Mesenchymal stem cell (in vitro differentiated cells and primary cell): ENCODE results near the gene FSTL3.
A peak's percentile ranks its signal among the peaks of the same experiment; 100 is the strongest.
"Not testable (repeated sequence)": the region's sequence is repeated elsewhere in the genome, so short reads cannot be mapped to it uniquely, and the experiment has no call there.

Experiments used
- DNase-seq: peaks from one replicate; pipeline ENCODE4 v3.0.0-alpha.2; 2013
- H2AFZ ChIP-seq: one replicate; pipeline ENCODE4 v1.6.1; 2013; ENCODE audit warnings: low read depth, mild to moderate bottlenecking, control low read depth, inconsistent platforms, low read length, moderate library complexity
- H2AK5ac ChIP-seq: 2 replicates; pipeline ENCODE4 v1.6.1; 2013; ENCODE audit warnings: low read length, moderate library complexity, mild to moderate bottlenecking, inconsistent platforms; ENCODE audit not compliant: severe bottlenecking
- H2BK120ac ChIP-seq: one replicate; pipeline ENCODE4 v1.6.1; 2013; ENCODE audit warnings: low read depth, mild to moderate bottlenecking, inconsistent platforms, low read length, moderate library complexity
- H2BK12ac ChIP-seq, 2 experiments: one replicate each; pipeline ENCODE4 v1.6.1; 2013; ENCODE audit warnings: inconsistent platforms in 2 of 2, low read length in 2 of 2, mild to moderate bottlenecking in 2 of 2, moderate library complexity in 2 of 2, control low read depth in 1 of 2
- H2BK15ac ChIP-seq: one replicate; pipeline ENCODE4 v1.6.1; 2013; ENCODE audit warnings: mild to moderate bottlenecking, low read depth, inconsistent platforms; ENCODE audit not compliant: poor library complexity, severe bottlenecking
- H2BK5ac ChIP-seq: 2 replicates; pipeline ENCODE4 v1.6.1; 2013; ENCODE audit warnings: low read depth, mild to moderate bottlenecking, low read length, control low read depth, inconsistent platforms; ENCODE audit not compliant: poor library complexity, severe bottlenecking
- H3K14ac ChIP-seq, 2 experiments: one replicate each; pipeline ENCODE4 v1.6.1; 2013; ENCODE audit warnings: inconsistent platforms in 2 of 2, low read length in 2 of 2, control low read depth in 1 of 2, mild to moderate bottlenecking in 1 of 2, moderate library complexity in 1 of 2
- H3K18ac ChIP-seq, 2 experiments: one replicate each; pipeline ENCODE4 v1.6.1; 2013; ENCODE audit warnings: inconsistent platforms in 2 of 2, low read length in 2 of 2, control low read depth in 1 of 2, low read depth in 1 of 2, mild to moderate bottlenecking in 1 of 2
- H3K23ac ChIP-seq, 2 experiments: one replicate each; pipeline ENCODE4 v1.6.1; 2013; ENCODE audit warnings: inconsistent platforms in 2 of 2, low read length in 2 of 2, mild to moderate bottlenecking in 2 of 2, moderate library complexity in 2 of 2, control low read depth in 1 of 2
- H3K27ac ChIP-seq: 2 replicates; pipeline ENCODE4 v1.5.1; 2013; ENCODE audit warnings: mild to moderate bottlenecking, moderate library complexity, low read length, control low read depth, inconsistent platforms; ENCODE audit not compliant: poor library complexity, severe bottlenecking
- H3K27me3 ChIP-seq, 2 experiments: 2 replicates each; pipeline versions ENCODE4 v1.6.1 to v1.7.0; 2013; ENCODE audit warnings: low read length in 2 of 2, mild to moderate bottlenecking in 2 of 2, moderate library complexity in 2 of 2, control low read depth in 1 of 2, inconsistent platforms in 1 of 2; ENCODE audit not compliant: control insufficient read depth in 1 of 2, insufficient read depth in 1 of 2
- H3K36me3 ChIP-seq, 2 experiments: 2 replicates each; pipeline versions ENCODE4 v1.6.1 to v1.7.0; 2013; ENCODE audit warnings: low read length in 2 of 2, control low read depth in 1 of 2, inconsistent platforms in 1 of 2, low read depth in 1 of 2, mild to moderate bottlenecking in 1 of 2; ENCODE audit not compliant: insufficient read depth in 2 of 2, control insufficient read depth in 1 of 2
- H3K4ac ChIP-seq, 2 experiments: one replicate each; pipeline ENCODE4 v1.6.1; 2013; ENCODE audit warnings: inconsistent platforms in 2 of 2, low read length in 2 of 2, mild to moderate bottlenecking in 2 of 2, moderate library complexity in 2 of 2, control low read depth in 1 of 2, low read depth in 1 of 2
- H3K4me1 ChIP-seq: 2 replicates; pipeline ENCODE4 v1.6.1; 2013; ENCODE audit warnings: low read depth, low read length, control low read depth; ENCODE audit not compliant: control insufficient read depth, insufficient read depth
- H3K4me2 ChIP-seq: 2 replicates; pipeline ENCODE4 v1.6.1; 2013; ENCODE audit warnings: low read length, mild to moderate bottlenecking, inconsistent platforms; ENCODE audit not compliant: poor library complexity, severe bottlenecking
- H3K4me3 ChIP-seq, 2 experiments: 2 replicates each; pipeline versions ENCODE4 v1.5.1 to v1.7.0; 2013; ENCODE audit warnings: low read length in 2 of 2, mild to moderate bottlenecking in 2 of 2, control low read depth in 1 of 2, low read depth in 1 of 2; ENCODE audit not compliant: insufficient read depth in 1 of 2
- H3K79me1 ChIP-seq: replicated peaks from 2 replicates; pipeline ENCODE4 v1.6.1; 2013; ENCODE audit warnings: mild to moderate bottlenecking, control low read depth, low read length, inconsistent platforms; ENCODE audit not compliant: poor library complexity, severe bottlenecking
- H3K9ac ChIP-seq: 2 replicates; pipeline ENCODE4 v1.7.0; 2013; ENCODE audit warnings: mild to moderate bottlenecking, low read length, moderate library complexity
- H3K9me3 ChIP-seq: 2 replicates; pipeline ENCODE4 v1.7.0; 2013; ENCODE audit warnings: mild to moderate bottlenecking, low read length; ENCODE audit not compliant: control insufficient read depth
- H4K8ac ChIP-seq: one replicate; pipeline ENCODE4 v1.6.1; 2013; ENCODE audit warnings: inconsistent platforms, mild to moderate bottlenecking, low read length, moderate library complexity
- H4K91ac ChIP-seq: one replicate; pipeline ENCODE4 v1.6.1; 2013; ENCODE audit warnings: mild to moderate bottlenecking, low read length, inconsistent platforms
- WGBS: methylation state at CpG from one replicate; pipeline ENCODE4 v1.1.7; 2013; ENCODE audit warnings: mixed read lengths; 5-methylcytosine and 5-hydroxymethylcytosine counted together

Gene FSTL3

DNA sequence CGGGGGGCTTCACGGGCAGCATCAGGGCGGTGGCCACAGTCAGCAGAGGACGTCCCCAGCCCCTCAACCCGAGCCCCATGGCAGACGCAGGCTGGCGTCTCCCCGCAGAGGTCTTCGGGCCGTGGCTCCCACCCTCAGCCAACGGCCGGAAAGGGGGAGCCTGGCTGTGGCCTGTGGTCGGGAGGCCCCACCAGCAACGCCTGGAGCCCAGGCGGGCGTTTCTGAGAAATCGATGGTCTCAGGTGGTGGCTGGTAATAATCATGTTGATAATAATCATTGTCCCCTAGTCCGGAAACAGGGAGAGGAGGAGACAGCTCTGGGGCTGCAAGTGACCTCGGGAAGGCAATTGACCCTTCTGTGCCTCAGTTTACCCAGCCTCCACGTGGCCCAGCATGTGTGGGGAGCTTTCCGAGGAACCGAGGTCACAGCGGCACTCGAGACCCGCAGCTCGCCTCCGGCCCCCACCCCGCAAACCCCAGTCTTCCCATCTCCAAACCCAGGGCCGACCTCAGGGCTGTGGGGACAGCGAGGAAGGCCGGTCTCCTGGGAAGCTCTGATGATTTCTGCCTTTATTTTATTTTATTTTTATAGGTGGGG lies 19.3 kb downstream of the FSTL3 start, which contains the start of gene PRSS57:
TSS of gene PRSS57 (minus strand) at position 101 of the 598 bp plus-strand sequence. CDS start at position 79, 22 bp downstream.
- no peak within 1 kb of the TSS for H2BK120ac ChIP-seq
- no peaks in the 10 kb centered on the region for H3K79me1 ChIP-seq
- H2BK5ac ChIP-seq, result no peak within 1 kb of the TSS
- peaks cover 0 to 5% of the 10 kb centered on the region in 2 experiments for H3K27me3 ChIP-seq
- H3K4me3 ChIP-seq, result no peak within 1 kb of the TSS
- no peaks in the 10 kb centered on the region for H3K9me3 ChIP-seq
- no peak within 1 kb of the TSS for H3K27ac ChIP-seq
- no peak within 1 kb of the TSS for H3K14ac ChIP-seq
- no peak within 1 kb of the TSS for H3K4me2 ChIP-seq
- 81% methylated on average over 29 of the region's 31 CpGs for WGBS
- H3K4ac ChIP-seq, result no peak within 1 kb of the TSS
- no peak within 1 kb of the TSS for H2AK5ac ChIP-seq
- H2AFZ ChIP-seq, result no peak within 1 kb of the TSS
- DNase-seq, result no peak
- H3K36me3 ChIP-seq, result no peaks in the 10 kb centered on the region
- no peak within 1 kb of the TSS for H2BK12ac ChIP-seq
- H2BK15ac ChIP-seq, result no peak within 1 kb of the TSS
- peak within 1 kb of the TSS; percentile 27 for H4K91ac ChIP-seq
- H3K4me1 ChIP-seq, result no peaks in the 10 kb centered on the region
- H3K9ac ChIP-seq, result no peak within 1 kb of the TSS
- no peak within 1 kb of the TSS for H4K8ac ChIP-seq
- H3K18ac ChIP-seq, result no peak within 1 kb of the TSS
- no peak within 1 kb of the TSS for H3K23ac ChIP-seq

DNA sequence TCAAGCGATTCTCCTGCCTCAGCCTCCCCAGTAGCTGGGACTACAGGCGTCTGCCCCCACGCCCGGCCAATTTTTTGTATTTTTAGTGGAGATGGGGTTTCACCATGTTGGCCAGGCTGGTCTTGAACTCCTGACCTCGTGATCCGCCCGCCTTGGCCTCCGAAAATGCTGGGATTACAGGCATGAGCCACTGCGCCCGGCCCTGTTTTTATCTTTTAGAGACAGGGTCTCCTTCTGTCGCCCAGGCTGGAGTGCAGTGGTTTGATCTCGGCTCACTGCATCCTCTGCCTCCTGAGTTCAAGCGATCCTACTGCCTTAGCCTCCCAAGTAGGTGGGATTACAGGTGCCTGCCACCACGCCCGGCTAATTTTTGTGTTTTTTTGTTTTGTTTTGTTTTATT lies 22.3 kb downstream of the FSTL3 start:
- H4K91ac ChIP-seq, H2BK5ac ChIP-seq, H2AFZ ChIP-seq, H3K79me1 ChIP-seq, H3K4me2 ChIP-seq, H3K9me3 ChIP-seq, H2BK15ac ChIP-seq, H3K23ac ChIP-seq, H3K4me3 ChIP-seq, H3K36me3 ChIP-seq, H3K18ac ChIP-seq, H3K9ac ChIP-seq, H2BK12ac ChIP-seq, H3K4ac ChIP-seq, DNase-seq, H2AK5ac ChIP-seq, H4K8ac ChIP-seq, H3K27ac ChIP-seq, H3K4me1 ChIP-seq, H2BK120ac ChIP-seq, H3K14ac ChIP-seq: not testable (repeated sequence)
- WGBS, result 91% methylated on average over 15 of the region's 15 CpGs
- H3K27me3 ChIP-seq, result peaks cover 3 to 19% of the 10 kb centered on the region in 2 experiments

DNA sequence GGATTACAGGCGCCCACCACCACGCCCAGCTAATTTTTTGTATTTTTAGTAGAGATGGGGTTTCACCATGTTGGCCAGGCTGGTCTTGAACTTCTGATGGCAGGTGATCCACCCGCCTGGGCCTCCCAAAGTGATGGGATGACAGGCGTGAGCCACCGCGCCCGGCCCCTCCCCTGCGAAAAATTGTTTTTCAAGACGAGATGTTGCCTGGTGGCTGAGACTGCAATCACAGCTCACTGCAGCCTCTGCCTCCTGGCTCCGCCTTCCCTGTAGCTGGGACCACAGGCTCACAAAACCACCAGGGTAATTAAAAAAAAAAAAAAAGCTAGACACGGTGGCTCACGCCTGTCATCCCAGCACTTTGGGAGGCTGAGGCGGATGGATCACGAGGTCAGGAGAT lies 23.7 kb downstream of the FSTL3 start:
- H3K23ac ChIP-seq, H2AK5ac ChIP-seq, H2BK15ac ChIP-seq, H3K4me3 ChIP-seq, H3K18ac ChIP-seq, H3K36me3 ChIP-seq, H3K4ac ChIP-seq, H3K9ac ChIP-seq, H3K4me2 ChIP-seq, H2BK120ac ChIP-seq, H2AFZ ChIP-seq, H3K9me3 ChIP-seq, DNase-seq, H2BK12ac ChIP-seq, H3K14ac ChIP-seq, H3K79me1 ChIP-seq, H4K8ac ChIP-seq, H2BK5ac ChIP-seq, H3K4me1 ChIP-seq, H3K27ac ChIP-seq, H4K91ac ChIP-seq: not testable (repeated sequence)
- H3K27me3 ChIP-seq, result peaks cover 4 to 20% of the 10 kb centered on the region in 2 experiments
- WGBS, result 74% methylated on average over 8 of the region's 14 CpGs

DNA sequence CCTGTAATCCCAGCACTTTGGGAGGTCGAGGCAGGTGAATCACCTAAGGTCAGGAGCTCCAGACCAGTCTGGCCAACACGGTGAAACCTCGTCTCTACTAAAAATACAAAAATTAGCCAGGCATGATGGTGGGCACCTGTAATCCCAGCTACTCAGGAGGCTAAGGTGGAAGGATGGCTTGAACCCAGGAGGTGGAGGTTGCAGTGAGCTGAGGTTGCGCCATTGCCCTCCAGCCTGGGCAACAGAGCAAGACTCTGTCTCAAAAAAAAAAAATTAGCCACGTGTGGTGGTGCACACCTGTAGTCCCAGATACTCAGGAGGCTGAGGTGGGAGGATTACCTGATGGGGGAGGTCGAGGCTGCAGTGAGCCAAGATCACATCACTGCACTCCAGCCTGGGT lies 26.7 kb downstream of the FSTL3 start:
- H3K79me1 ChIP-seq, H2BK12ac ChIP-seq, H3K27ac ChIP-seq, H3K14ac ChIP-seq, H3K4me1 ChIP-seq, H3K9me3 ChIP-seq, H2BK5ac ChIP-seq, H3K4me3 ChIP-seq, H3K4me2 ChIP-seq, H3K23ac ChIP-seq, H3K18ac ChIP-seq, DNase-seq, H4K91ac ChIP-seq, H2AK5ac ChIP-seq, H2AFZ ChIP-seq, H3K9ac ChIP-seq, H4K8ac ChIP-seq, H3K4ac ChIP-seq, H2BK120ac ChIP-seq, H3K36me3 ChIP-seq, H2BK15ac ChIP-seq: not testable (repeated sequence)
- H3K27me3 ChIP-seq, result peaks cover 4 to 15% of the 10 kb centered on the region in 2 experiments
- WGBS, result 86% methylated on average over 4 of the region's 6 CpGs
